HUES6 (cell line): ENCODE data around the gene TRIOBP.
"Not testable (repeated sequence)": the region's sequence is repeated elsewhere in the genome, so short reads cannot be mapped to it uniquely, and the experiment has no call there.

Experiments
- H3K27ac ChIP-seq: 2 replicates; pipeline ENCODE4 v1.7.0; 2013; ENCODE audit warnings: low read depth, mild to moderate bottlenecking, low read length, inconsistent platforms
- H3K27me3 ChIP-seq: 2 replicates; pipeline ENCODE4 v1.6.1; 2013; ENCODE audit warnings: low read length; ENCODE audit not compliant: control insufficient read depth, insufficient read depth
- H3K36me3 ChIP-seq: 2 replicates; pipeline ENCODE4 v1.6.1; 2013; ENCODE audit warnings: low read length; ENCODE audit not compliant: control insufficient read depth, insufficient read depth
- H3K4me1 ChIP-seq: 2 replicates; pipeline ENCODE4 v1.6.1; 2013; ENCODE audit warnings: low read length; ENCODE audit not compliant: control insufficient read depth, insufficient read depth
- H3K4me3 ChIP-seq: 2 replicates; pipeline ENCODE4 v1.5.1; 2013; ENCODE audit warnings: low read depth, low read length
- H3K9ac ChIP-seq: one replicate; pipeline ENCODE4 v1.6.1; 2013; ENCODE audit warnings: mild to moderate bottlenecking, low read length
- H3K9me3 ChIP-seq: 2 replicates; pipeline ENCODE4 v1.6.1; 2013; ENCODE audit warnings: low read depth, low read length; ENCODE audit not compliant: control insufficient read depth, insufficient read depth

TRIOBP gene

DNA sequence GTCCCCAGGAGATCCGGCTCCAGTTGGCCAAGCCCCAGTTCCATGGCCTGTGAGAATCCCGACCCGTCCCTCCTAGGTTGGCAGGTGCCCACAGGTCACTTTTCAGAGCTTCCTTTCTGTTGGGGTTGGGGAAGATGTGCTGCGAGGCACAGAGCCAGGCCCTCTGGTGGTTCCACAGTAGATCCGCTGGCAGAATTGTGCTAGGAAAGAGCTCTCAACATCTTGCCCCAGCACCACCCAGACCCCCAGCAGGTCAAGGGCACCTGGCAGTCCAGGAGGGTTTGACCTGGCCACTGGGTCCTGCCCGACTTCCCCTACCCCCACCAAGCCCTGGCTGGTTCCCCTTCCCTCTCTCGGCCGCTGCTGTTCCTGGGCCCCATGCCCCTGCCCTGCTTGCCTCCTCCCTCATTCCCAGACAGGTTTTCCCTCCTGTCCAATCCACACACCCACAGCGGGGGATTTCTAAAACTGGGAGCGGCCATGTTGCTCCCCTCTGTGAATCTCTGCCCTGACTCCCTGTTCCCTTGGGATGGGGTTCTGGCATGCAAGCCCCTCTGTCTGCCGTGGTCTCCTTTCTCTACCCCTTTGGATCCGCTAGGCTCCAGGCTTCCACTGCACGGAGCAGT is 84.7 kb downstream of the TRIOBP start:
- Histone ChIP-seq H3K9ac (no peak overlapping the region), H3K27me3 (no peaks in the 10 kb centered on the region), H3K4me3 (no peak overlapping the region), H3K4me1 (peaks cover 7% of the 10 kb centered on the region; the same call in 1 of the 2 replicates), H3K27ac (no peak overlapping the region), H3K9me3 (no peaks in the 10 kb centered on the region; the same call in 1 of the 2 replicates), H3K36me3 (no peaks in the 10 kb centered on the region)

DNA sequence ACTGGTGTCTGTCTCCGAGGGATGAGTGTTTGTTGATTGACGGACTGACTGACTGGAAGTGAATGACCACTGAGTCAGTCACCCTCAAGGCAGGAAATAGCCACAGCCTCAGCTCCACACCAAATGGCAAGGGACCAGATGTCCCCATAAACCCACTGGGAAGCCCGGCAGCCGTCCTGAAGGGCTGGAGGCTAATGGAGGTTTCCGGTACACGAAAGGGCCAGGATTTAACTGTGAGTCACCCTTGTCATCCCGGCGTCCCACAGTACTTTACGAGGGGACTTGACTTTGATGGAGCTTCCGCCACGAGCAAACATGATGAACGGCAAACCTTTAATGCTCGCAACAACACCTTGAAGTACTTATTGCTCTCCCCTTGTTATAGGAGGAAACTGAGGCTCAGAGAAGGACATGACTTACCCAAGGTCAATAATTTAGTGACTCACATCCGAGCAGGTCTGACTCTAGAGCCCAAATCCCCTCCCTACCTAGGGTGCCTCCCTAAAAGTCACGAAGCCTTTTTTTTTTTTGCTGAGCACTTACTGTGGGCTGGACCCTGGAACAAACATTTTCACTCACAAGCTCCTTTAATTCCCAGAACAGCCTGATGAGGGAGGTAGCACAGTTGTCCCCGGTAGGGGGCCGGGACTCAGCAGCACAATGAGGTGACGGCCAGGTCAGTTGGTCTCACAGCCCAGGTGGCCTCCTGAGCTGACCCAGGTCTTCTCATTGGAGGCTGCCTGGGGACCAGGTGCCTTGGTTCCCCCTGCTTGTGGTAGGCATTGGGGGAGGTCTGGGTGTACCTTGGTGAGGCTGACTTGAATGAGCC is 85.7 kb downstream of the TRIOBP start:
- Histone ChIP-seq H3K4me1 (peaks cover 7% of the 10 kb centered on the region; the same call in 1 of the 2 replicates), H3K27ac (no peak overlapping the region), H3K4me3 (no peak overlapping the region), H3K9ac (no peak overlapping the region), H3K27me3 (no peaks in the 10 kb centered on the region), H3K9me3 (no peaks in the 10 kb centered on the region; the same call in 1 of the 2 replicates), H3K36me3 (no peaks in the 10 kb centered on the region)

DNA sequence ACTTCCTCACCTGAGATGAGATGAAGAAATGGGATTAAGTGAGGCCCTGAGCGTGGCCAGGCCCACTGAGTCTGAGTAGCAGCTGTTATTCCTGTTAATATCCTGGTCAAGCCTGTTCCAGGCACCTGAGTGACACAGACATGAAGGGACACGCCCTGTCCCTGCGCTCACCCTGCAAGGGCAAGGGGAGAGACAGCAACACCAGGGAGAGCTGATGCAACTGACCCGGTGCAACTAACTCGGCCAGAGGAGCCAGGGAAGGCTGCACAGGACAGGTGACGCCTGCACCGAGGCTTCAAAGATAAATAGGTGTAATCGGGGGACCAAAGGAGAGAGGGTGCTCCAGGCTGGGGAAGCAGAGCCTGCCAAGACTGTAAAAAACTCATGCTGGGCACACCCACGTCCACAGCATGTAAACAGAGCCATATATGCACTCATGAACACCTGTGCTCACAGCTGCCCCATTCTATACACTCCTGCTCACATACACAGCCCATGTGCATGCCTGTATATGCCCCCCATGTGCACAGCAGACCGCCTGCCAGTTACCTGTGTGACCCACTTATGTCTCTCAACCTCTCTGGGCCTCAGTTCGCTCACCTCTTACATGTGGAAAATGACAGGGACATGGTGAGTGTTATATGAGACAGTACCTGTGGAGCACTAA is 88.1 kb downstream of the TRIOBP start:
- no peak overlapping the region for H3K4me3 ChIP-seq
- H3K27me3 ChIP-seq, result no peaks in the 10 kb centered on the region
- no peak overlapping the region for H3K9ac ChIP-seq
- H3K36me3 ChIP-seq, result no peaks in the 10 kb centered on the region
- no peak overlapping the region for H3K27ac ChIP-seq
- H3K4me1 ChIP-seq, result 0 out of 2 replicates have a peak, but pooled peaks cover 5% of the 10 kb centered on the region
- no peaks in the 10 kb centered on the region; the same call in 1 of the 2 replicates for H3K9me3 ChIP-seq

- Histone ChIP-seq H3K27me3 (no peaks in the 10 kb centered on the region), H3K27ac (no peak overlapping the region), H3K9ac (no peak overlapping the region), H3K9me3 (no peaks in the 10 kb centered on the region; the same call in 1 of the 2 replicates), H3K4me3 (no peak overlapping the region), H3K36me3 (no peaks in the 10 kb centered on the region), H3K4me1 (no peaks in the 10 kb centered on the region)
Observed at GRCh38 chr22:37790234-37790633, 93.4 kb downstream of the TRIOBP start.

GRCh38 chr22:37792494-37792893 is 95.6 kb downstream of the TRIOBP start:
- Histone ChIP-seq H3K27me3 (no peaks in the 10 kb centered on the region), H3K9ac (no peak overlapping the region), H3K27ac (no peak overlapping the region), H3K36me3 (no peaks in the 10 kb centered on the region), H3K4me1 (no peaks in the 10 kb centered on the region), H3K9me3 (no peaks in the 10 kb centered on the region), H3K4me3 (no peak overlapping the region)

DNA sequence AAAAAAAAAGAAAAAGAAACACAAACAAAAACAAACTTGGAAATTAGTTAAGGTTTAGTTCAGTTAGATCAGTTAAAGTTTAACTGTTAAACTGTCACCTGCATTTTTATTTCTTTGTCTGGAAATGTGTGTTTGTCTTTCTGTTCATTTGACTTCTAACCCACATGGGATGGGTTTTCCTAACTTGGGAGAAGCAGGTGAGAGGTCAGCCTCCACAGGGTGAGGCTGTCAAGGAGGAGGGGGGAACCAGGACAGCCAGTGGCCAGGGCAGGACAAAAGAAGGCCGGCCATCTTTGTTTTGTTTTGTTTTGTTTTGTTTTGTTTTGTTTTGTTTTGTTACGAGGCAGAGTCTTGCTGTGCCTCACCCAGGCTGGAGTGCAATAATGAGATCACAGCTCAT is 97.5 kb downstream of the TRIOBP start:
- H3K27ac ChIP-seq, result no peak overlapping the region
- no peak overlapping the region for H3K4me3 ChIP-seq
- H3K9ac ChIP-seq, result no peak overlapping the region
- H3K27me3 ChIP-seq, result peaks cover 11% of the 10 kb centered on the region; the same call in 1 of the 2 replicates
- H3K9me3 ChIP-seq, result no peaks in the 10 kb centered on the region
- H3K4me1 ChIP-seq, result no peaks in the 10 kb centered on the region
- H3K36me3 ChIP-seq, result no peaks in the 10 kb centered on the region

DNA sequence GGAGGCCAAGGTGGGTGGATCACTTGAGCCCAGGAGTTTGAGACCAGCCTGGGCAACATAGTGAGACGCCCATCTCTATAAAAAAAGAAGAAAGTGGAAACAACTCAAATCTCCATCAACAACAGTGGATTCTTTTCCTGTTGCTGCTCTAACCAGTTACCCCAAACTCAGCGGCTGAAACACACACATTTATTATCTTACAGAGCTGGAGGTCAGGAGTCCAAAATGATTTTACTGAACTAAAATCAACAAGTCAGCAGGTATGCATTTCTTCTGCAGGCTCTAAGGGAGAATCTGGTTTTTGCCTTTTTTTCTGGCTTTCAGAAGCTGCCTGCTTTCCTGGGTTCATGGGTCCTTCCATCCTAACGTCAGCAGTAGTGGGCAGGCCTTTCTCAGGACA is 99.2 kb downstream of the TRIOBP start:
- Histone ChIP-seq H3K9ac (no peak overlapping the region), H3K4me3 (no peak overlapping the region), H3K4me1 (no peaks in the 10 kb centered on the region), H3K9me3 (no peaks in the 10 kb centered on the region), H3K27ac (no peak overlapping the region), H3K27me3 (peaks cover 11% of the 10 kb centered on the region; the same call in 1 of the 2 replicates), H3K36me3 (no peaks in the 10 kb centered on the region)

GRCh38 chr22:37797259-37797658 is 100.4 kb downstream of the TRIOBP start:
- H3K36me3 ChIP-seq, H3K9ac ChIP-seq, H3K9me3 ChIP-seq, H3K27ac ChIP-seq, H3K4me1 ChIP-seq, H3K4me3 ChIP-seq: not testable (repeated sequence)
- peaks cover 20% of the 10 kb centered on the region for H3K27me3 ChIP-seq

DNA sequence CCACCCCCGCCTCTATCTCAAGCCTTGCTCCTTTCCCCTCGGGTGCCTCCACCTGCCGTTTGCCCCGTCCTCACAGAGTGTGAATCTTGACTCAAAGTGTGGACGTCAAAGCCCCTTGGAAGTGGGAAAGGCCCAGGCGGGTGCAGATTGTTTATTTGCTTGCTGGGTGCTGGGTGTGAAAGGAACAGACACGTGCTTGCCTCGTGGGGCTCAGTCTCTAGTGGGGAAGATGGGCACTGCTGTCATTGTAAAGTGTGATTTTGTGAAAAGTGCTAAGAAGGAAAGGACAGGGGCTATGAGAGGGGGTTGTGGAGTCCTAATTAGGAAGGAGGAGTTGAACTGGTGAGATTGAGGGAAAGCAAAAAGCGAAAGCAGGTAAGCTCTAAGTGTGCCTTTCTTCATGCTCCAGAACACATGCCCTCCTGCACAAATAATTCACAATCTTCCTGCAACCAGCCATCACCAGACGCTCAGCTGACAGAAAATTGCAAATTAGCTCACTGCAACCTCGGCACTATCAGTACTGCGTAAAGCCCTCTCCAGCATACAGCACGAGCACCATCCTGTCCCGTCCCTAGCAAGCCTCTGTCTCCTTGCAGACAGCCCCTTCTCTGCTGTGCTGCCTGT is 101.1 kb downstream of the TRIOBP start:
- no peak overlapping the region for H3K9ac ChIP-seq
- no peaks in the 10 kb centered on the region for H3K36me3 ChIP-seq
- H3K4me3 ChIP-seq, result no peak overlapping the region
- H3K27me3 ChIP-seq, result peaks cover 20% of the 10 kb centered on the region
- H3K27ac ChIP-seq, result no peak overlapping the region
- H3K9me3 ChIP-seq, result no peaks in the 10 kb centered on the region
- 0 out of 2 replicates have a peak, but pooled peaks cover 4% of the 10 kb centered on the region for H3K4me1 ChIP-seq

DNA sequence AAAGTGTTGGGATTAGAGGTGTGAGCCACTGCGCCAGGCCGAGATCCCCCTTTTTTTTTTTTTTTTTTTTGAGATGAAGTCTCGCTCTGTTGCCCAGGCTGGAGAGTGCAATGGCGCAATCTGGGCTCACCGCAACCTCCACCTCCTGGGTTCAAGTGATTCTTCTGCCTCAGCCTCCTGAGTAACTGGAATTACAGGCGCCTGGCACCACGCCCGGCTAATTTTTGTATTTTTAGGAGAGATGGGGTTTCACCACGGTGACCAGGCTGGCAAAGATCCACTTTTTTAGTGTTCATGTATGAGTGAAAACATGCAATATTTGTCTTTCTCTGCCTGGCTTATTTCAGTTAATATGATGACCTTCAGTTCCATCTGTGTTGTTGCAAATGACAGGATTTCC is 103.1 kb downstream of the TRIOBP start:
- Histone ChIP-seq H3K4me1 (peaks cover 17% of the 10 kb centered on the region; the same call in 1 of the 2 replicates), H3K27me3 (peaks cover 32% of the 10 kb centered on the region)
- not testable (repeated sequence) for H3K4me3 ChIP-seq, H3K27ac ChIP-seq, H3K9ac ChIP-seq, H3K9me3 ChIP-seq, H3K36me3 ChIP-seq
